HPDE6-E6E7 (cell line): Measurements from ENCODE around the gene APOD.

Experiments used
- DNase-seq: peaks from one replicate; pipeline ENCODE4 v3.0.0; 2011; ENCODE audit warnings: missing footprints; ENCODE audit errors: extremely low spot score

The APOD gene

DNA sequence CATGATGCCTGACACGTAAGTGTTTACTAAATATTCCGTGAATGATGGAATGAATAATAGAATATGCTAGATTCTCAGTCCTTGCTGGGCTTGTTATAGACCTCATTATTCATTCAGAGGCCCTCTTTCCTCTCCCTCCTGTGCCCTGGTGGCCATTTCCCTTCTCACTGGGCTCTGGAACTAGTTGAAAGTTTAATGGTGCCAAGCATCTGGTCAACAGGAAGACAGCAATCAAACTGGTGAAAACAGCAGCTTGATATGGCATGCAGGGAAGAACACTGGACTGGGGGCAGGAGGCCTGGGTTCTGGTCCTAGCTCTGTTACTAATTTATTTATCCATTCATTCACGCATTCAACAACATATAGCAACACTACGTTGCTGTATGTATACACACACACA is 3.7 kb upstream of the APOD start:
- DNase-seq: no peak

DNA sequence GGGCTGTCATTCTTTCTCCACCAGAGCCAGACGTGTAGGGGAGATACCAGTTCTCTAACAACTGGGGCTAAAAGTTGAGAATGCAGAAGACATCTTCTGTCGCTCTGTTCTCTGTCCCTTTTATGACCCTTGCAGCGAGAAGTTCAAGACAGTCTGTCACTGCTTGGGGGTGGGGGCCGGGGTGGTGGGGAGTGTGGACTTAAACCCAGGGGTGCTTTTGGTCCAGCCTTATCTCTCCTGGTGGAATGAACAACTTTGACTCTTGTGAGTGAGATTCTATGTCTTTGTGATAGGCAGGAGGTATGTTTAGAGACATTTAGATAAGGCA is 767 bp upstream of the APOD start:
- no peak for DNase-seq

DNA sequence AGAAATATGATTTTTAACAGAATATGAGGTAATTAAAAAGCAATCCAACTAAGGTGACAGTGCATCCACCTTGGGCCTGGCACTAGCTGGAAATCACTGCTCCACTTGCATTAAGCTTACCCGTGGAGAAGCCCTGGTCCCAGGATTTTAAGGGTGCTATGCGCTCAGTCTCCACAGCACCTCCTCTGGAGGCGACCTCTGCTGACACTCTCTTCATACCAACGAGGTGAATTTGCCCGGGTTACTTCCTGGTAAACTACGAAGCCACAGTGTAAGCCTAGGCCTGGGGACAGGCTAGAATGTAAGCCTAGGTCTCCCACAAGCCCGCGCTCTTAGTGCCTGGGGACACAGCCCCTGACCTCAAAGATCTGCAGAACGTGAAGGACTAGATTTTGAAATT is 793 bp downstream of the APOD start:
- no peak for DNase-seq

DNA sequence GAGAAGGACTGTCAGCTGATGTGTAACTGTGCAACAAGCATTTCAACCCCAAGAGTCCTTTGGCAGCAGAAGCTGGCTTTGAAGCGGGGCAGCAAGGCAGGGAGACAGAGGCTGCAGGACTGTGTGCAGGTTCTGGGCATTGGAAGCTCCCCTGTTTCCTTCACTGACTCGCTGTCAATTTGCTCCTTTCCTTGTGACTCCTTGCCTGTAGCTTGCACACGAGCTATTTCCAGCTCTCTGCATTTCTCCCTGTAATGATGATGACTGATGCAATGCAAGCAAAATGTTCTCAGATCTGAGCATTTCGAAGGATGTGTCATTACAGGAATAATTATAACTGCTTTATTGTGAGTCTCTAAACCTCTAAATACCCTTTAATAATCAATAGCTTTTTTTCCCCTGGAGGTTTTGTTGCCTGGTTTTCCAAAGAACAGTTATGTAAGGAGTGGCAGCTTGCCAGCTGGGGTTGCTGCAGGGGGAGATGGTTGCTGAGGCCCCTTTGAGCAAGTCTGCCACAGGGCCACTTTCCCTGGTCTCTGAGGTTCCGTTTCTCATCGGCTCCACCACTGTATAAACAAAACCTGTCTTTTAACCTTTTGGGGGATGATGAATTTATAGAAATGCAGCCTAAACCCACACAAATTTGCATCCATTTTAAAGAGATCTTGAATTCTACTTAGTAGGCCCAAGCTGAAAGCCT is 2.8 kb downstream of the APOD start:
- DNase-seq: no peak

DNA sequence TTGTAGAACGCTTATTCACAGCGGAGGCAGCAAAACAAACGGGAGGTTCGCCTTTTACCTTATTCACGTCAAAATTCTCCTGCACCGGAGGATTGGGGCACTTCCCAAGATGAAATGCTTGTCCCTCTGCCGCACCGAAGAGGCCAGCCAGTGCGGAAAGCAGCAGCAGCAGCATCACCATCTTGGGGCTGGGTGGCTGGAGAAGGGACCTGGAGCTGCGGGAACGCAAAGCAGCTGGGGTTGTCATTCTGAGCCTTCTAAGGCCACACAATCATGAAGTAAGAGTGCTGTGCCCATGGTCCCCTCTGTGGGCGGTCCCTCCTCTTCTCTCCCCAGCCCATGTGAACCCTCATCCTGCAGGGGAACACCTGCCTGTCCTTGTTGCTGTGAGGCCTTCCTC is 4.5 kb downstream of the APOD start:
- no peak for DNase-seq

DNA sequence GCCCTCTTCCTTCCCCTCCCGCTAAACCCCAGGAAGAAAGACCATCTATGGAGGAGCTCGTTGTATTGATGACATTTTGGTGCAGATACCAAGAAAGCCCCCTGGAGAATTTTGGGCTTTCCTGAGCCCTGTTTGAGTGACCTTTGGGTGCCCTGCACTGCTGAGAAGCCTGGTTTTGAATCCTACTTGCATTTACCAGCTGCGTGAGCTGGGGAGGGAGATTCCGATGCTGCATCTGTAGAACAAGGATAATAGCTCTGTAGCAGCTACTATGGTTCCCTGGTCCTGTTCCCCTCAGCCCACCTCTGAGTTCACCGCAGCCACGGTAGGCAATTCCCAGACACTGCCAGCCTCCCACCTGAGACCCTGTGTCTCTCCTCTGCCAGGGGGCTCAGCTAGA is 5.2 kb downstream of the APOD start:
- DNase-seq: no peak

DNA sequence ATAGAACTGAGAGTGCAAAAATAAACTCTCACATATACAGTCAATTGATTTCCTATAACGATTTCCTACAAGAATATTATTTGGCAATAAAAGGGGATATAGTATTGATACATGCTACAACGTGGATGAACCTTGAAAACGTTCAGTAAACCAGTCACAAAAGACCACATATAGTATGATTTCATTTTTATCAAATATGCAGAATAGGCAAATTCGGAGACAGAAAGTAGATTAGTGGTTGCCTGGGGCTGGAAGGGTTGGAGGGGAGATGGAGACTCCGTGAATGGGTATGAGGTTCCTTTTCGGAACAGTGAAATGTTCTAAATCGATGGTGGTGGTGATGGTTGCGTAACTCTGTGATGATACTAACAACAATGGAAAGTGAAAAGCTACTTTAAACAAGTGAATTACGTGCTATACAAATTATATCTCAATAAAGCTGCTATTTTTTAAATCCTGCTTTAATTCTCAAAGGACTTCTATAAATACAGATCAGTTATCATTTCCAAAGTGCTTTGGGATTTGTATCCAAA is 6.0 kb downstream of the APOD start:
- DNase-seq: no peak

DNA sequence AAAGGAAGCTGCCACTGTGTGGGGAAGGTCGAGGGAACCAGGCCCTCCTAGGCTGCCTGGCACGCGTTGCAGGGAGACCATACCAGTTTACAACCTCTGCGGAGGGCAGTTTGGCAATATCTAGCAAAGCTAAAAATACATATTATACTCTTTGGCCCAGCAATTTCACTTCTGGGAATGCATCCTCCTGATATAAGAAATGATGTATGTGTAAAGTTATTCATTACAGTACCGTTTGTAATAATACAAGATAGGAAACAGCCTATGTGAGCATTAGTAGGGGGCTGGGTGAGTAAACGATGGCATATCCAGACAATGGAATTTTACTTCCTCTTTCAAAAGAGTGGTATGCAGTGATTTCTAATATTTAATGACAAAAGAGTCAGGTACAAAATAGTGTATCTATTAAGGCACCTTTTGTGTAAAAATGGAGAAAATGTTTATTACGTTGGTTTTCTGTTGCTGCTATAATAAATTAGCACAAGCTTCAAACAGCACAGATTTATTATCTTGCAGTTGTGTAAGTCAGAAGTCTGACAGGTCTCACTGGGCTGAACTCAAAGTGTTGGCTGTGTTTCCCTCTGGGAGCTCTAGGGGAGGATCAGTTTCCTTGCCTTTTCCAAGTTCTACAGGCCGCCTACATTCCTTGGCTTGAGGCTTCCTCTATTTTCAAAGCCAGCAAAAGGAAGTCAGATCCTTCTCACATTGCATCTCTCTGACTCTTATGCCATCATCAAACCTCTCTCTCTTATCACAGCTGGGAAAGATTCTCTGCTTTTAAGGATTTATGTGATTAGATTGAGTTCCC is 9.0 kb downstream of the APOD start:
- DNase-seq: no peak

DNA sequence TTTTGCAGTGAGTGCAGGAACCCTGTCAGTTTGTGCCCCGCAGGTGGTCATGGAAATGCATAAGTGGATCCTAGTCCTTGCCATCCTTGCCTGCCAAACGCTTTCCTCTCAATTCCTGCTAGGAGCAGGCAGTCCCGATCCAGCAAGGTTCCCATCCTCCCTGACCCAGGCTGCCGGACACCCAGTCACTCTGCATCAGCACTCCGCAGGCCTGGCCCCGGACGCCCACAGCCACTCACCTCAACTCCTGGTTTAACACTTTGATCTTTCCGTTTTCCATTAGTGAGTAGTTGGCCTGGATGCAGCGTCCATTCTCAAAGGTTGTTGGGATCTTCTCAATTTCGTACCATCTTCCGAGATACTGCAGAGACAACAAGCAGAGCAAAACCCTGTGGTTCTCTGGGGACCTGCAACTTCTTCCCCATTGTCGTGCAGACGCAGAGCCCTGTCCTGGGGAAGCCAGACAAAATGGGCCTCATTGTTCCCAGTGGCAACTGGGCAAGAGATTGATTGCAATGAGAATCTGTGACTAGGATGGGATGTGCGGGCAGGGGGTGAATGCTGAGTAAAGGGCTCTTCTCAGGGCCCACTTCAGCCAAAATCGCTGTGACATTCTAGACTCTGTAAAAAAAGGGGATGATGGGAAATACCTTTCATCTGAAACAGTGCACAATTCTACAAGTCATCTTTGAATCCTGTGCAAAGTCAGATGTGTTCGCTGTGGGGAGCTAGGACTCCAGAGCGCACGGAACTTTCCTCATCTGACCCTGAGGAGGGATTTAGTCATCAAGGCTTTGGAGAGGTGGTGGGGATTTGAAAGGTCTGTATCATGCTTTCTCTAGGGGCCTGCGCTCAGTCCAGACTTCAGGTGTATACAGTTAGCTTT is 9.9 kb downstream of the APOD start:
- no peak for DNase-seq

DNA sequence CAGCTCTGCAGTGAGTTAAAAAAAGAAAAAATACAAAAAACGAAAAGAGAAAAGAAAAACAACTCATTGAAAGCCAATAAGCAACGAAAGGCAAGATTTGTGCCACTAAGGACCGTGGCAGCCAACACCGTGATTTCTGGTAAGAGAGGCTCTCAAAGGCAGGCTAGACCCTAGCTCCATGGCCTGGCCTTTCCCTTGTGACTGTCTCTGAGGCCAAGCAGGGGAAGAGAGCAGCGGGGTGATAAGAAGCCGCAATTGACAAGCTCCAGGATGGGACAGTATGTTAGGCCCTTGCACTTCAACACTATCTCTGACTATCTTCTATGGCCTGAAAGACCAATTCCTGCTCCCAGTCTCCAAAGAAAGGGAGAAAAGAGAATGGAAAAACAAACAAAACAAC is 12.4 kb downstream of the APOD start:
- DNase-seq: no peak

DNA sequence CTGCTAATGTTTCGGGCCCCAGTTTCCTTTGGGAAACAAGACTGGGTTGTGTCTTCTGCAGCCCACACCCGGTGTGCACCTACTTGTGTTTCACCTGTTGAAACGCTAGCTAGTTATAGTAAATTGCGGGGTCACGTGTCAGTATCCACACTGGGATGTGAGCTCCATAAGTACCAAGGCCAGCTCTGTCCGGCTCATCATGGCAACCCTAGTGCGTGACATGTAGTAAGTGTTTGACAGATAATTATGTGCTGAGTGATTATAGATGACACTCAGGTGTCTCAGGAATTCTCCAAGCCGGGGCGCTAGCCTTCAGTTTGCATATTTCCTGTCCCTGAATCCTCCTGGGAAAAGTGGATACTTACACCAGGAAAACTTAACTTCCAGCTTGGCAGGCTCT is 12.8 kb downstream of the APOD start:
- DNase-seq: no peak

DNA sequence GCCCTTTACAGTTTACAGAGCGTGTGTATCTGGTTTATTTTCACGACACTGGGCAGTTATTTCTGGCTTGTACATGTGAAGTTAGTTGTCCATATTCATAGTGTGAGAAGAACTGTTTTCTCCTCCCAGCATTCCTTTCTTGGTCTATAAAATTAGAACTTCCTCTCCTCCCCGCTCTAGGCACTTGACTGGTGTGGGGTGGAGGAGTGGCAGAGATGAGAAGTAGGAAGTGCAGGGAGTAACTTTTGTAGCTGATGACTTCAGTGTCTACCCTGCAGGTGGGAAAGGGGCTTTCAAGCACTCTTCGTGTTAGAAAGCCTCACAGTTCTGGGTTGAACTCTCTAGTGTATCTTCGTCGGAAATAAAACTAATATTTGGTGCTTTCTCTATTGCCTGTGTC is 13.4 kb downstream of the APOD start:
- DNase-seq: no peak

DNA sequence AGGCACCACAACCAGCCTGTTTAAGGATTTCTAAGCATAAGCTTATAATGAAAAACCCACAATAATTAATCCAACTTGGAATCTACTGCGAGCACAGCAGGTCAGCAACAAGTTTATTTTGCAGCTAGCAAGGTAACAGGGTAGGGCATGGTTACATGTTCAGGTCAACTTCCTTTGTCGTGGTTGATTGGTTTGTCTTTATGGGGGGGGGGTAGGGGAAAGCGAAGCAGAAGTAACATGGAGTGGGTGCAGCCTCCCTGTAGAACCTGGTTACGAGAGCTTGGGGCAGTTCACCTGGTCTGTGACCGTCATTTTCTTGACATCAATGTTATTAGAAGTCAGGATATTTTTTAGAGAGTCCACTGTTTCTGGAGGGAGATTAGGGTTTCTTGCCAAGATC is 15.1 kb downstream of the APOD start:
- no peak for DNase-seq

DNA sequence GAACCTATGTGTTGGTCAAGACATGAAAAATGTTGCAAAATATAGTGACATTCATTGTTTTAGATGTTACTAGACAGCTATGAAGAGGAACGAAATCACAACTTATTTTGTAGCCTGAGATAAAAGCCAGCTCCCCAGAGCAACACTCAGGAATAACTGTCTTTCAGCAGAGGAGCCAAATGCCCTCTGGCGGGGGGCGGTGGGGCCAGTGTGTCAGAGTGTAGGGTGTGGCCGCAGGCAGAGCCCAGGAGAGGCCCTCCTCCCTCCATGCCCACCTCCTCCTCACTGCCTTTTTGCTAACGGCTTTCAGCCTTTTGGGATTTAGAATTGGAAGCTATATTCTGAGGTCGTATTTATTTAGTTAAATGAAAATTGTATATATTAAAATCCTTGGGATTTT is 16.9 kb downstream of the APOD start:
- DNase-seq: no peak

DNA sequence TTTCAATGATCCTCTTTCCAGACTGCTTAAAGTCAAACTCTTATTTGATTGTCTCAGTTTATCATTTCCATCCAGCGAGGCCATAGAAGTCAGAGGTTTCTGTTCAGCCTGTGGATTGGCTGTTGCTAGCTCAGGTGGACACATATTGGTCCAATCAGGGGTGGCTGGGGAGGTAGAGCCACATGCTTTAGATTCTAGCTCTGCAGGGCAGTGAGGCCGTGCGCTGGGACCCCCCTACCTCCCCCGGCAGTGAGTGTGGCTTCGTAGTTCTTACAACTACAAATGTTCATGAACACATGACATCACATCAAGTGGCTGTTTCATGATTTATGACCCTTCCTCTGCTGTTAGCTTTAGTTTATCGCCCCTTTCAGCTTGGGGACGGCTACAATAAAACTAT is 18.0 kb downstream of the APOD start:
- no peak for DNase-seq

DNA sequence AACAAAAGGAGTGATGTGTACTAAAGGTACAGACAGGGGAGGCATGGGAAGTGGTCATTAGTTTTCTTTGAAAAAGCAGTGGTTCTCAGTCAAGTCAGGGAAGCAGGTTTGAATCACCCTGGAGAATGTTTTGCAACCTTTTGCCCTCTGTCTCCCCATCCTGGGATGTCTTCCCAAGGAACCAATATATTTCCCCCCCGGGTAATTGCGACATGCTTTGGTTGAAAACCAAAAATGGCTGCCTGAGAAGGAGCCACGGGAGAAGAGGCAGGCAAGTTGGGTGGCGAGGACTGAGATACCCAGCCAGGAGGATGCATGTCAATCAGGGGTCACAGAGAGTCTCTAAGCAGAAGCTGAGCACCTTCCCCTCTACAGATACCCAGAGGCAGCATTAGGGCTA is 20.4 kb downstream of the APOD start:
- no peak for DNase-seq

DNA sequence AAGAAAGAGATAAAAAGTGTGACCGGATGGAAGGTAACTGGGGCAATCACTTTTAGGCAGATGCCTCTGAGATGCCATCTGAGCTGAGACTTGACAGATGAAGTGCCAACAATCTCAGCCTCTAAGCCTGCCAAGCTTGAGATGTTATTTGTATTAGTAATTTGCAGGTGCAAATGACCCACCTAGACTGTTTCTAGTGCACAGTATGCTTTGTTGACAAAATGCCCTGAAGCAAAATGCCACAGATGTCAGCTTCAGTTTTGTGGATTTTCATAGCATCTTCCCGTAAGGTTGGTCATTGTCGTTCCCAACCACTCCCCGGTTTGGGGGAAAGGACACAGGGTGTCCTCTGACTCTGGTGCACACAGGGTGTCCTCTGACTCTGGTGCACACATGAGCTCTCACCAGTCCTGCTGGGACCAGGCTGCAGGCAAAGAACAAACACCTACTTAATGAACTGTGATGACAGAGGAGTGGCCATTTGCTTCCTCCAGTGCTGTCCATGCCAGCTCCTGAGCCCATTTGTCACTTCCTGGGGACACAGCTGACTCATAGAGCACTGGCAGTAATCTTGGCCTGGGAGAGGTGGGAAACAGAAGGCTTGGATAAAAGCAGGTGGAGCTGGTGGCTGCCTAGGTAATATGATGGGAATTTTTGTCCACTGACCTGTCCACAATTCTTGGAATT is 23.9 kb downstream of the APOD start:
- DNase-seq: no peak

DNA sequence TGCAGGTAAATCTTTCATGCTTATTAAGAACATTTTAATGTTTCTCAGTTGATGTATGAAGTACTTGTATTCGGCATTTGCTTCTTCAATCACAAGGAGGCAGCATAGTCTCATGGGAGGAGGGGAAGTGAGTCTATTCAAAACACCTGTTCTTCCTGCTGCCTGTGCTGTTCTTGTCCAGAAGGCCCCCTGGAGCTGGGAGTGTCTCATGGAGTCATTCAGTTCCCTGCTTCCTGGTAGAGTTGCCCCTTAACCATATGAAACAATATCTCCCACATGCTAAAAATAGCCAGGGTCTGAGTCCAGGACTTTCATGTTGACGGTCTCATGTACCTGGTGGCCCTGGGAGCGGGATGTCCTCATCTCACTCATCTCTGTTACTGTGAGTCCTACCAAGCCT is 25.1 kb downstream of the APOD start:
- DNase-seq: no peak

DNA sequence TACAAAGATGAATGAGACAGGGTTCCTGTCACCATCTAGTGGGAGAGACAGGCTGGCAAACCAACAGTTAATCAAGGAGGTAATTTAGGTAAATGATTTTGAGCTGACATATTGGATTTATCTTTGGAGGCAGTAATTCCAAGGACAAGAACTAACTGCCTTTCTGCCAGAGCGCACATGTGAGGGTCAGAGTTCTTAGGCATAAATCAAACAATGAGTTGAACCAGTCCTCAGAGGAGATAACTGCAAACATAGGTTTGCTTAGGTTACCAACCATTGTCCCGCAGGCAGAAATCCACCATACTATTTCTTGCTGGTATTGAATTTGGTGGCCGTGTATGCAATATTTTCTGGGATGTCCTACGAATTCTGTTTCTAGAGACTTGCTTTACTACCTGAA is 26.4 kb downstream of the APOD start:
- no peak for DNase-seq

DNA sequence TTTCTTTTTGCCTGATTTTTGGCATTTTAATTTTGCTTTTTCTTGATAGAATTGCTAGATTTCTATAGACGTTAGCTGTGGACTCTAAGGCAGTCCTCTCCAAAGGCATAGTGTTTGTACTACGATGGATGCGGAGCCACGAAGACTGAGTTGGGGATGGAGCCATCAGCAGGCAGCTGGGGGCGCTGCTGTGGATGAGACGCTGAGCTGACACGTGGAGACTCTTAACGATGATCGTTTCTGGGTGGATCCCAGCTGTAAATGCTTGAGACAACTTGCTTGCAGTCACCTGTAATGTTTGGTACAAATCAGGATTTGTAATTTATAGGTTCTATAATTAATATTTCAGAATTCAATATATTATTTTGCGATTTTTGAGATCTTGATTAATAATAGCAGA is 27.4 kb downstream of the APOD start:
- no peak for DNase-seq

DNA sequence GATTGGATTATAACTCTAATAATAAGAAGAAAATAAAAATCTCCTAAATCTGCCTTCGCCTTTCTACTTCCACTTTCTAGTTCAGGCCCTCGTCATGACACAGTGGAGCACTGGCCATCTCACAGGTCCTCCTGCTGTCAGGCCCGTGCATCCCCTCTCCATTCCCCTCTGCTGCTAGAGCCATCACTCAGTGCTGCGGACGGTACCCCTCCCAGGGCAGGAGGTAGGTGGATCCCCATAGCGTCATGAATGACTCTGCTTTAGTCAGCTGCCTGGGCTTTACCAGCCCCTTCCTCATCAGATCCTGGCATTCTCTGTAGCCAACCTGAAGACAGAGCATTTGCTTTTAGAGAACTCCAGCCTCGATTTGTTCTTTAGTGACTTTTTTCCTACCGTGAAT is 28.6 kb downstream of the APOD start:
- no peak for DNase-seq

DNA sequence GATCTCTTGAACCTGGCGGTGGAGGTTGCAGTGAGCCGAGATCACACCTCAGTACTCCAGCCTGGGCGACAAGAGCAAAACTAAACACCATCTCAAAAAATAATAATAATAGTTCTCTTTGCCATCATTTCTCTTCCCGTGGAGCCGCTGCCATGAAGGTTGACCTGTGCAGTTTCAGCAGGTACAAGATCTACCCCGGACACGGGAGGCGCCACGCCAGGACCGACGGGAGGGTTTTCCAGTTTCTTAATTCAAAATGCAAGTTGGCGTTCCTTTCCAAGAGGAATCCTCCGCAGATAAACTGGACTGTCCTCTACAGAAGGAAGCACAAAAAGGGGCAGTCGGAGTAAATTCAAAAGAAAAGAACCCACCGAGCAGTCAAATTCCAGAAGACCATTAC is 29.3 kb downstream of the APOD start:
- no peak for DNase-seq
